ENCODE measurements around the gene RHD.
"Not testable (repeated sequence)": the region's sequence is repeated elsewhere in the genome, so short reads cannot be mapped to it uniquely, and the experiment has no call there.

- TF ChIP-seq EZH2 (IDR thresholded peaks at IDR 0.05; ENCODE audit: borderline replicate concordance, control insufficient read depth, low read depth, low read length); MXI1 (IDR thresholded peaks at IDR 0.05; ENCODE audit: low read depth, low read length); MAX (IDR thresholded peaks at IDR 0.05; ENCODE audit: low read depth, low read length): not testable (repeated sequence)
Measured at GRCh38 chr1:25267288-25268142, 4.8 kb upstream of the RHD start.
